GM23338 (cell line): ENCODE results near the gene RNF150.

Experiments used
- CREB1 ChIP-seq: fragments of 250-450 bp; sonication (Bioruptor Pico); IDR thresholded peaks from 2 replicates; pipeline ENCODE4 v1.5.0; 2020; ENCODE audit warnings: low read depth, mild to moderate bottlenecking, moderate library complexity
- POLR2AphosphoS5 ChIP-seq: IDR thresholded peaks from 2 replicates; pipeline ENCODE4 v1.6.1; 2016; ENCODE audit warnings: antibody characterized with exemption, low read depth
- TF ChIP-seq, protein P1 (sequence below), 2 experiments: fragments of 200-600 bp in 1 of 2; sonication (generic) in 1 of 2; conservative IDR thresholded peaks; 2 replicates each; pipeline versions ENCODE4 v1.5.1 to v1.6.1; 2016 to 2017; ENCODE audit warnings: antibody characterized with exemption in 2 of 2, low read depth in 2 of 2, mild to moderate bottlenecking in 2 of 2, moderate library complexity in 1 of 2
- TF ChIP-seq, protein P2 (sequence below): IDR thresholded peaks from one replicate; pipeline ENCODE4 v1.6.1; 2018; ENCODE audit warnings: antibody characterized with exemption; ENCODE audit not compliant: unreplicated experiment

DNA sequence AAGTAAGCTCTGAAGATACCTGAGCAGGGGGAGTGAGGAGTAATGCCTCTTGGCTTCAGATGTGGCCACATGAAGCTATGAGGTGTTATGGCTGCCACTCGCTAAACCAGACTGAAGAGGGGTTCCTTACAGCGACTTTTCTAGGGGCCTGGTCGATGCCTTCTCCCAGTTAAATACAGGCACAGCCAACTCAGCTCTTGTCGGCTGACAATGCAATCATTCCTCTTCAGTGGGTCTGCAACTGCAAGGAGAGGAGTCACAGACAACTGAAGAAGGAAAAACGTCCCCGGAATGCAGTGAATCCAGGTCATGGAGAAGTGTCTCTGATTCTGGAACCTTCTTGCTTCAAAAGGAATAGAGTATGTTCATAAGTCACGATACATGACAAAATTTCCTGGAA is 106.4 kb downstream of the RNF150 start:
- TF ChIP-seq, protein P1, sequence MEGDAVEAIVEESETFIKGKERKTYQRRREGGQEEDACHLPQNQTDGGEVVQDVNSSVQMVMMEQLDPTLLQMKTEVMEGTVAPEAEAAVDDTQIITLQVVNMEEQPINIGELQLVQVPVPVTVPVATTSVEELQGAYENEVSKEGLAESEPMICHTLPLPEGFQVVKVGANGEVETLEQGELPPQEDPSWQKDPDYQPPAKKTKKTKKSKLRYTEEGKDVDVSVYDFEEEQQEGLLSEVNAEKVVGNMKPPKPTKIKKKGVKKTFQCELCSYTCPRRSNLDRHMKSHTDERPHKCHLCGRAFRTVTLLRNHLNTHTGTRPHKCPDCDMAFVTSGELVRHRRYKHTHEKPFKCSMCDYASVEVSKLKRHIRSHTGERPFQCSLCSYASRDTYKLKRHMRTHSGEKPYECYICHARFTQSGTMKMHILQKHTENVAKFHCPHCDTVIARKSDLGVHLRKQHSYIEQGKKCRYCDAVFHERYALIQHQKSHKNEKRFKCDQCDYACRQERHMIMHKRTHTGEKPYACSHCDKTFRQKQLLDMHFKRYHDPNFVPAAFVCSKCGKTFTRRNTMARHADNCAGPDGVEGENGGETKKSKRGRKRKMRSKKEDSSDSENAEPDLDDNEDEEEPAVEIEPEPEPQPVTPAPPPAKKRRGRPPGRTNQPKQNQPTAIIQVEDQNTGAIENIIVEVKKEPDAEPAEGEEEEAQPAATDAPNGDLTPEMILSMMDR (conservative IDR thresholded peaks at IDR 0.05; ENCODE audit: low read depth in 2 of 2) = no peak
- TF ChIP-seq POLR2AphosphoS5 (no peak), CREB1 (CRISPR knock-in tag) (no peak)
- TF ChIP-seq, protein P2, sequence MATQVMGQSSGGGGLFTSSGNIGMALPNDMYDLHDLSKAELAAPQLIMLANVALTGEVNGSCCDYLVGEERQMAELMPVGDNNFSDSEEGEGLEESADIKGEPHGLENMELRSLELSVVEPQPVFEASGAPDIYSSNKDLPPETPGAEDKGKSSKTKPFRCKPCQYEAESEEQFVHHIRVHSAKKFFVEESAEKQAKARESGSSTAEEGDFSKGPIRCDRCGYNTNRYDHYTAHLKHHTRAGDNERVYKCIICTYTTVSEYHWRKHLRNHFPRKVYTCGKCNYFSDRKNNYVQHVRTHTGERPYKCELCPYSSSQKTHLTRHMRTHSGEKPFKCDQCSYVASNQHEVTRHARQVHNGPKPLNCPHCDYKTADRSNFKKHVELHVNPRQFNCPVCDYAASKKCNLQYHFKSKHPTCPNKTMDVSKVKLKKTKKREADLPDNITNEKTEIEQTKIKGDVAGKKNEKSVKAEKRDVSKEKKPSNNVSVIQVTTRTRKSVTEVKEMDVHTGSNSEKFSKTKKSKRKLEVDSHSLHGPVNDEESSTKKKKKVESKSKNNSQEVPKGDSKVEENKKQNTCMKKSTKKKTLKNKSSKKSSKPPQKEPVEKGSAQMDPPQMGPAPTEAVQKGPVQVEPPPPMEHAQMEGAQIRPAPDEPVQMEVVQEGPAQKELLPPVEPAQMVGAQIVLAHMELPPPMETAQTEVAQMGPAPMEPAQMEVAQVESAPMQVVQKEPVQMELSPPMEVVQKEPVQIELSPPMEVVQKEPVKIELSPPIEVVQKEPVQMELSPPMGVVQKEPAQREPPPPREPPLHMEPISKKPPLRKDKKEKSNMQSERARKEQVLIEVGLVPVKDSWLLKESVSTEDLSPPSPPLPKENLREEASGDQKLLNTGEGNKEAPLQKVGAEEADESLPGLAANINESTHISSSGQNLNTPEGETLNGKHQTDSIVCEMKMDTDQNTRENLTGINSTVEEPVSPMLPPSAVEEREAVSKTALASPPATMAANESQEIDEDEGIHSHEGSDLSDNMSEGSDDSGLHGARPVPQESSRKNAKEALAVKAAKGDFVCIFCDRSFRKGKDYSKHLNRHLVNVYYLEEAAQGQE = no peak
